Hematopoietic multipotent progenitor cell treated with erythropoietin and hydrocortisone succinate and interleukin-3 and kit ligand, for 4 days (in vitro differentiated cells): ENCODE measurements around the gene GOLGA6C.
A peak's percentile ranks its signal among the peaks of the same experiment; 100 is the strongest.
"Not testable (repeated sequence)": the region's sequence is repeated elsewhere in the genome, so short reads cannot be mapped to it uniquely, and the experiment has no call there.

Source experiments
- DNase-seq: peaks from one replicate; pipeline ENCODE4 v3.0.0-alpha.2; 2015

The GOLGA6C gene

DNA sequence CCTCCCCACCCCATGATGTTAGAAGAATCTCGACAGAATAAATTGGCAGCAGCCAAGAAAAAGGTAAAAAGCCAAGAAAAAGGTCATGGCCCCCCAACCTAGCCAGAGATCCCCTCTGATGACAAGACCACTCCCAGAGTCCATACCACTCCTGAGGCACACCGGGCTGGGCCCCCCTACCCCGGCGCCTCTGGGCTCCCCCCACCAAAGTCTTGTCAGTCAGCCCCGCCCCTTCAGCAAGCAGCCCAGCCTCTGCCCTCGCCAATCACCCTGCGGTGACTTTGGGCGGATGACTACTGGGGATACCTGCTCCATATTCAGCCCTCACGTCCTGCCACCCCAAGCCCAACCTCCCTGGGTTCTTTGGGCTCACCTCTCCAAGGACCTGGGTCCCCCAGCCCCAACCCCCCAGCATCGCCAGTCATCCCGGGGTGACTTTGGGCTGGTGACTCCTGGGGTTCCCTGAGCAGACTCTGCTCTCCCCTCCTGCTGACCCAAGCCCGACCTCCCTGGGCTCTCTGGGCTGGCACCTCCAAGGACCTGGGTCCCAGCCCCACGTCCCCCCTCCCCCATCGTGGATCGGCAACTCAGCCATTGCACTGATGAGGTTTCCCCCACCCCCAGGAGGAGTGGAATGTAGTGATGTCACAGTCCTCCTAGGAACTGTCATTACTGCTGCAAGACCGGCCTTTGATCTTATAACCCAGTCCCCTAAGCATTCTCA is 648 bp downstream of the GOLGA6C start:
- not testable (repeated sequence) for DNase-seq

- not testable (repeated sequence) for DNase-seq
Measured at GRCh38 chr15:75259873-75260272, 1.7 kb downstream of the GOLGA6C start.

DNA sequence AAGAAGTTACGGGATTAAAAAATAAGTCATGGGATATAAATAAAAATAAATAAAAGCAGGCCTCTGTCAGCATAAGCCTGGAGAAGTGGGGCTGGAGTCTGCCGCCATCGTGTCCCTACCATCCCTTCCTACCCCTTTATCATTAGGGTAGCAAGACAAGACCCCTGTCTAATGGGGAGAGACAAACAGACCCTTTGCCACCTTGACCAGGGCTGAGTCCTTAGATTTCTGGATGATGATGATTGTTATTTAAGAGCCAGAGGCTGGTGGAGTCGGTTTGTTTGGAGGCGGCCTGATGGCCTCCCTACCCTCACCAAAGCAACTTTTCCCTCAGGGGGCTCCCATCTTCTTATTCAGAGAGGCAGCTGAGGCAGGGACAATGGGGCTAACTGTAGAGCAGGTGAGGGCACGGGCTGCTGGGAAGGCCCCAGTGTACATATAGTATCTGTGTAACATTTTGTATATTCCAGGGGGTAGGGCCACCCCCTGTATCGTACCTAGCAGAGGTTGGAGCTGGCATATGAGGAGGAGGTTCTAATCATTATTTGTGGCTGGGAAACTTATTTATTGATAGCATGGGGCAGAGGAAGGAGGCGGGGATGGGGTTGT is 15.7 kb downstream of the GOLGA6C start:
- DNase-seq = not testable (repeated sequence)

- DNase-seq = peak; percentile 46
Measured at GRCh38 chr15:75274509-75275107, 16.5 kb downstream of the GOLGA6C start.

DNA sequence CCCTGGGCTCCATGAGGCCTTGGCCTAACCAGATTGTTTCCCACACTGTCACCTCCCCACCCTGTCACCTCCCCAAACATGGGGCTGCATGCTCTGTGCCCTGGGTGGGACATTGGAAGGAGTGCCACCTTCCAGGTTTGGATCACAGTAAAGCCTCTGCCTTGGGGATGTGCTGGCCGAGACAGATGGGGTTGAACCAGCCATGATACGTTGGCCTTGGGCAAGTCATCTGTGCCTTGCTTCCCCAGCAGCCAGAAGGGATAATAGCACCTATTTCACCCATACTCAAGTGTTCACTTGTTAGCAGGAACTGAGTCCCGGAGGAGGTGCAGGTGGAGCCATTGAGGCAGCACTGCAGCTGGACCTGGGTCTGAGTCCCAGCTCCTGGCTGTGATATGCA is 17.5 kb downstream of the GOLGA6C start:
- DNase-seq = not testable (repeated sequence)

DNA sequence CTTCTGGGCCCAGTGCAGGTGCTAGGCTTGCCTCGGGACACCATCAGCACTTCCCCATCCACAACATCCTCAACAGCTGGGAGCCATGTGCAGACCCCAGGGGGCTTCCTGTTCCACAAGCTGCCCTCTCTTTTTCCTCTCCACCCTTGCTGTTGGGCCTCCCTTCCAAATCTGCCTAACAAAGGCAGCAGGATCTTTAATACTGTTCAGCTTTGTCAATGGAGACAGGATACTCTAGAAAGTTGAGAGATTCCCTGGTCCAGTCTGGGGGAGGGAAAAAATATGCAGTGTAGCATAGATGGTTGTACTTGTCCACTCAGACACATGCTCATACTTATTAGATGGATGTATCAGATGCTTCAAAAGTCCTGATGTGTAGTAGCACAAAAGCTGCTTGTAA is 20.4 kb downstream of the GOLGA6C start:
- DNase-seq = not testable (repeated sequence)

DNA sequence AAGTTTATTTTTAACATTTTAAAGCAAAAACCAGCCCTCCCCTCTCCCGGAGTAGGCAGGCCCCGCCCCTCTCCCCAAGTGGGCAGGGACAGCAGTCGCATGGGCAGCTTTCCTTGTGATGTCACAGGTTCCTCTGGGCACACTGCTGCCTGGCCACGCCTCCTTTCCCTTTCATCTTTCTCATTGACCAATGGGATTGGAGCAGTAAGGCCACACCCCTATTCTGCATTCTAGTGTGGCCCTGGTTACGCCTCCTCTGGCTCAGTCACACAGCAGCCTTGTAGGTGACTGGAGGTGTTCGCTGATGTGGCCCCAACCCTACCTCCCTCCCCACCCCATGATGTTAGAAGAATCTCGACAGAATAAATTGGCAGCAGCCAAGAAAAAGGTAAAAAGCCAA is 24.4 kb downstream of the GOLGA6C start, which contains the start of gene GOLGA6D:
TSS of gene GOLGA6D (plus strand) at position 264 of the 400 bp plus-strand sequence. CDS start at position 305, 41 bp downstream.
- not testable (repeated sequence) for DNase-seq

DNA sequence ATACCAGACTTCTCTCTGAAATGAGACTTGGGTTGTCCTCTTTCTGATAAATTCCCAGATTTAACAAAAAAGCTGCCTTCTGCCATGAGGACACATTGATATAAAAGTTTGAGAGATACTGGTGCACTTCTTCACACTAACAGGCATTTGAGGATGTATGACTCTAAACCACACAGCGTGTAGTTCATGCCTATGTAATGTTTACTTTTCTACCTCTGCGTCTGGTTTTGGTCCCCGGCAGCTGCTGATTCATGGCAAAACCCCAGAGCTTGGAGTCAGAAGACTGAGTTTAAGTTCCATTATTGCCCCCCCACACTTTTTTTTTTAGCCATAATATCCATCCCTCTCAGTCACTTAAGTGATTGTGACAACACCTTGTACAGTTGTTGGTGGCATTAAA is 26.0 kb downstream of the GOLGA6C start:
- DNase-seq = not testable (repeated sequence)

GRCh38 chr15:75293660-75294059 is 35.5 kb downstream of the GOLGA6C start:
- not testable (repeated sequence) for DNase-seq

DNA sequence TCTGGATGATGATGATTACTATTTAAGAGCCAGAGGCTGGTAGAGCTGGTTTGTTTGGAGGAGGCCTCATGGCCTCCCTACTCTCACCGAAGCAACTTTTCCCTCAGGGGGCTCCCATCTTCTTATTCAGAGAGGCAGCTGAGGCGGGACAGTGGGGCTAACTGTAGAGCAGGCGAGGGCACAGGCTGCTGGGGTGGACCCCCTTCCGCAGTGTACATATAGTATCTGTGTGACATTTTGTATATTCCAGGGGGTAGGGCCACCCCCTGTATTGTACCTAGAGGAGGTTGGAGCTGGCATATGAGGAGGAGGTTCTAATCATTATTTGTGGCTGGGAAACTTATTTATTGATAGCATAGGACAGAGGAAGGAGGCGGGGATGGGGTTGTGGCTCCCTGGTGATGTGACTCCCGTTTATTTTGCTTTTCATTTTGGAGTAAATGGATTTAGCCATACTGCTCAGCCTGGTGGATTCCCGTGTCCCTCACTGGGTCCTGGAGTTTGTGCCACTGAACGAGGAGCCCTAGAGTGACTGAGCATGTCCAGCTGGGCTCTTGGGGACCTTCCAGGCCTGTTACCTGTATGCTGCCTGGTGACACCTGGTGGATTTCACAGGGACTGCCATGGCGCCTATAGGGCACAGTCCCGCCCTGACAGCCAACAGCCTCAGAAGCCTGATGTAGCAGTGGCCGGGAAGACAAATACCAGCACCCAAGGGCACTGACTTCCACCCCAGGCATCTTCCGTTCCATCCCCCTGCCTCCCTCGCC is 40.6 kb downstream of the GOLGA6C start:
- not testable (repeated sequence) for DNase-seq

DNA sequence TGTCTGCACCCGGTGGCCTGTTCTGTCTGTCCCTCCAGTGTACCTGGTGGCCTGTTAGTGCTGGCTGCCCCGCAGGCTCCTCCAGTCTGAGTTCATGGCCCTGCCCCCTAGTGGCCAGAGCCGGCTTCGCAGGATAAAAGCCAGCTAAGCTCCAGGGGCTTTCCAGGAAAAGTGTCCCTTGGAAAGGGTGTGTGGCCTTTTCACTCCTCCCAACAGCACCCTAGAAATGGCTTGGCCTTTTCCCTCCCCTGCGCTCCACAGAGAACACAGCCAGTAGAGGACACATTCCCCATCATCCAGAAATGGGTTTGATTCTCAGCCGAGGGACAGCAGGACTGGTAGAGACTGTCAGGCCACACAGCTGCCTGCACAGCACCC is 41.2 kb downstream of the GOLGA6C start:
- not testable (repeated sequence) for DNase-seq

- not testable (repeated sequence) for DNase-seq
Measured at GRCh38 chr15:75300026-75300425, 41.9 kb downstream of the GOLGA6C start.

GRCh38 chr15:75302318-75302717 is 44.2 kb downstream of the GOLGA6C start:
- no peak for DNase-seq

DNA sequence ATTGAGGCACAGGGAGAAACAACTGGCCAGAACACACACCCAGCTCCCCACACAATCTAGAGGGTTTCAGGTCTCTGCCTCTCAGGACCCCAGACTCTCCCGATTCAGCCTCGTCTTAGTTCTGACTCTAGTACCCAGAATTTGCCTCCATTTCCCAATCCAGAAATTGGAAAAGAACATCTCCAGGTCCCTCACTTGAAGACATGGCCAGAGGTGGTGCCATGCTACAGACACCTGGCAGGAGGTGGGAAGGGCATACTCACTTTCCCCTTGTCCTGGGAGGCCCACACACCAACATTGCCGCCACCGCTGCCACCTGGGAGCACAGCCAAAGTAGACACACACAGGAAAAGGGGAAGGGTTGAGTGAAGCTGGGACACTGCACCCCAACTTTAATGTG is 44.6 kb downstream of the GOLGA6C start:
- DNase-seq = not testable (repeated sequence)

DNA sequence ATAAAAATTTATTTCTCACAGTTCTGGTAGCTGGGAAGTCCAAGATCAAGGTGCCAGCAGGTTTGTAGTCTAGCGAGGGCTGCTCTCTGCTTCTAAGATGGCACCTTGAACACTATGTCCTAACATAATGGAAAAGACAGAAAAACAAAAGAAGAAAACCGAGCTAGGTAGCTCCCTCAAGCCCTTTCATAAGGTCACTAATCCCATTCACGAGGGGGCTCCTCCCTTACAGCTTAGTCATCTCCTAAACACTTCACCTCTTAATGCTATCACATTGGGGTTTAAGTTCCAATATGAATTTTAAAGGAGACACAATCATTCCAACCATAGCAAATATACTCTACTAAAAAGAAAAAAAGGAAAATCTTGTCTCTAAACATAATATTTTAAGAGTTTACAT is 48.1 kb downstream of the GOLGA6C start:
- DNase-seq = no peak

DNA sequence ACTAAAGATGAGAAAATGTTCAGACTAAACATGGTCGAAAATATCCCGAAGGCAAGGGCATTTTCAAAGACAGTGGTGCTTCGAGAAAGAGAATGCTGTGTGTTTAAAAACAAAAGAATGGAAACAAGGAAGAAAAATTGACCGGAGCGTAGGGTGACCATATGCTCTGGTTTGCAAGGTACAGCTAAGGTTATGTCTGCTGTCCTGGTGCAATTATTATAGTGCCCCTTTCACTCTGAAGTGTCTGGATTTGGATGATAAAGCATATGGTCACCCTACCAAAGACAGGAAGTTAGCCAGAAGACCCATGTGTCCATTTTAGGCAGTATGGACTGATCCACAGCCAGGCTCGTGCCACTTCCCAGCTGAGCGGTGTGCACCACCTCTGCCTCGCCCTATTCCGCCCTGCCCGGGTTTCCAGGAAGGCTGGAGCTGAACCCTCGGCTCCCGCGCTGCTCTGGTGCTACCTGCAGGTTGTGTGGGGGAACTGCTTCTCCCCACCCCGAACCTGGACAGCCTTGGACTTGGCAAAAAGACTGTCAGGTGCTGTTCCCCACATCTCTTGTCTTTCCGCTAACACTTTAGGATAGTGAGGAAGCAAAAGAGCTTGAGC is 49.8 kb downstream of the GOLGA6C start:
- peak; percentile 73 for DNase-seq

DNA sequence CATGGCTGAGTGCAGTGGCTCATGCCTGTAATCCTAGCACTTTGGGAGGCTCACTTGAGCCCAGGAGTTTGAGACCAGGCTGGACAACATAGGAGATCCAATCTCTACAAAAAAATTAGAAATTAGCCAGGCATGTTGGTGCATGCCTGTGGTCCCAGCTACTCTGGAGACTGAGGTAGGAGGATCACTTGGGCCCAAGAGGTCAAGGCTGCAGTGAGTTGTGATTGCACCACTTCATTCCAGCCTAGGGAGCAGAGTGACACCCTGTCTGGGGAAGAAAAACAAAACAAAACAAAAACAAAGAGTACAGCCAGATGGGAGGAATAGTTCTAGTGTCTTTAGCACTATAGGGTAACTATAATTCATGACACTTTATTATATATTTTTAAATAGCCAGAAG is 51.6 kb downstream of the GOLGA6C start:
- no peak for DNase-seq

DNA sequence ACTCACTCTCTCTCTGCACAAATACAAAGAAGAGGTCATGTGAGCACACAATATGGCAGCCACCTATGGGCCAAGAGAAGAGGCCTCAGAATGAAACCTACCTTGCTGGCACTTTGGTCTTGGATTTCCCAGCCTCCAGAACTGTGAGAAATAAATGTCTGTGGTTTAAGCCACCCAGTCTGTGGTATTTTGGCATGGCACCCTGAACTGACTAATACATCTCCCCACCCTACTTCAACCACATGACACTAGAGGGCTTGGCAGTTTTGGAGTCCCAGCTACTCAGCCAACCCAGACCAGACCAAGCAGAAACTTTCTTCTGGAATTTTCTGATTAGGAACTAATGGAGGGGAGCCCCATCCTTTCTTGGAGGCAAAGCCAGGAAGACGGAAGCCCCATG is 54.4 kb downstream of the GOLGA6C start:
- not testable (repeated sequence) for DNase-seq

DNA sequence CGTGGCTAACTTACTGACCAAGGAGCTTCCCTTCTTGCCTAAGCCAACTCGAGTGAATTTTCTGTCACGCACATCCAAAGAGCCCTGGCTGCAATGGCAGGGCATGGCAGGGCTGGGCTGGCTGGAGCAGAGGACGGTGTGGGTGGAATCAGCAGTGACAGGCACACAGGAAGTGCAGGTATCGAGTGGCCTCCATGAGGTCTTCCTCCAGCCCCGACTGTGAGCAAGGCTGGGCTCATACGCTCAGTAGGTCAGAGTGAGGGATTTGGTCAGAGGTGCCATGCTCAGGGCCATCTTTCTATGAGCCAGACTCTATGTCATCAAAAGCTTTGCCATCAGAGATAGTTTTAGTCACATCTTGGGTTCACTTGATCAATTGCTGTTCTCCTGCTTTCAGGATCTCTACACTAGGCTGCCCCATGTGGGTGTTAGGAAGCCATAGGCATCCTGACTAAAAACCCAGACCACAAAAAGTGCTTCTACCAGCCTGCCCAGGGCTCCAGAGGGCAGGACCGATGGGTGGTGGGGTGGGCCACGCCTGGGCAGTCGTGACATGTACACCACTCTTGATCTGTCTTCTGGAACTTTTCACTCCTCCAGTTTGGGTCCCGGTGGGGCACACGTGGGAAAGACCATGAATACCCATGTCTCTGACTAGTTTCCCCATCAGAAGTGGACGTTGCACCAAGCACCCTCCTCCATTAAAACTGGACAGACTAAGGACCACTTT is 55.1 kb downstream of the GOLGA6C start:
- no peak for DNase-seq

DNA sequence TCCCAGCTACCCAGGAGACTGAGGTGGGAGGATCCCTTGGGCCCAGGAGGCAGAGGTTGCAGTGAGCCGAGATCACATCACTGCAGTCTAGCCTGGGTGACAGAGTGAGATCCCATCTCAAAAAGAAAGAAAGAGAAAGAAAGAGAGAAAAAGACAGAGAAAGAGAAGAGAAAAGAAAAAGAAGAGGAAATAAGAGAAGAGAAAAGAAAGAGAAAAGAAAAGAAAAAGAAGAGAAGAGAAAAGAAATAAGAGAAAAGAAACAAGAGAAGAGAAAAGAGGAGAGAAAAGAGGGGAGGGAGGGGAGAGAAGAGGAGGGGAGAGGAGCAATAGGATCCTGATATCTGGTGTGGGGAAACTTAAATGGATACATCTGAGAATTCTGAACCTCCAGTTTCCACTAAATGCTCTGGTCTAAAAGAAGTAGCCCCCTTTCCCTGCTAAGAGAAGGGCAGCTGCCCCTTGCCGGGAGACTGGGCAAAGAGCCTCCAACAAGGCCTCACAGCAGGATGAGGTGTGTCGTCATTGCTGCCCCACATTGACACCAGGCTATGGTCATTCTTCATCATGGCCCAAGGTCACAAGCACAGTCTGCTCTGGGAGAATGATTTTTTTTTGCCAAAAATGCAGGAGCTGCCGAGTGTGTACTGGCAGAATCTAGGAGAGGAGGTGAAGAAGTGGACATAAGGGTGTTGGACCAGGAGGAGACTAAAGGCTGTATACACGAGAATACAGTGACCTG is 56.6 kb downstream of the GOLGA6C start:
- no peak for DNase-seq

- DNase-seq = not testable (repeated sequence)
Measured at GRCh38 chr15:75319231-75319897, 61.2 kb downstream of the GOLGA6C start.
